NCI-H460 (cell line): ENCODE measurements around the gene VPS4A. TPM values are rescaled to one million over a fixed set of nuclear protein-coding genes. Genes with fewer than 3 reads are reported as not detected.

Experiments
- DNase-seq: peaks from one replicate; pipeline ENCODE4 v3.0.0-alpha.2; 2016; ENCODE audit warnings: low read depth; ENCODE audit errors: extremely low read depth
- total RNA-seq: library from RNA; depleted of rRNA; stranded (reverse); fragments of >200 nt; shearing (Covaris generic); gene quantifications from 2 replicates; pipeline ENCODE4 v1.2.3, GENCODE V29; 2014; rRNA removed

Gene VPS4A
- total RNA-seq, 1 experiment from 2014 or later: 28.4 TPM

- DNase-seq: no peak
Observed at GRCh38 chr16:69363281-69363717, 52.1 kb downstream of the VPS4A start.

GRCh38 chr16:69364088-69364487 lies 52.9 kb downstream of the VPS4A start:
- no peak for DNase-seq

- DNase-seq: no peak
Observed at GRCh38 chr16:69365901-69366300, 54.8 kb downstream of the VPS4A start.

- DNase-seq: no peak
Observed at GRCh38 chr16:69366431-69366830, 55.3 kb downstream of the VPS4A start.

GRCh38 chr16:69367980-69368379 lies 56.8 kb downstream of the VPS4A start:
- DNase-seq: no peak

- DNase-seq: no peak
Observed at GRCh38 chr16:69368866-69369265, 57.7 kb downstream of the VPS4A start.

- DNase-seq: no peak
Observed at GRCh38 chr16:69371564-69371963, 60.4 kb downstream of the VPS4A start.

GRCh38 chr16:69373019-69373418 lies 61.9 kb downstream of the VPS4A start:
- no peak for DNase-seq

Other genes starting within 250 kb of the VPS4A start
- gene HAS3, start 205.7 kb upstream of the VPS4A start, total RNA-seq: not detected in 2 replicates
- gene CHTF8, start 178.8 kb upstream of the VPS4A start, total RNA-seq: 47.6 and 53.4 TPM in 2 replicates
- gene UTP4, start 178.7 kb upstream of the VPS4A start, total RNA-seq: 18.4 and 21.4 TPM in 2 replicates
- 9.6 and 12.0 TPM in 2 replicates for gene SNTB2, start 124.2 kb upstream of the VPS4A start, total RNA-seq
- gene PDF, start 19.2 kb downstream of the VPS4A start, total RNA-seq: 10.1 and 13.5 TPM in 2 replicates
- gene COG8, start 28.2 kb downstream of the VPS4A start, total RNA-seq: 28.2 and 30.4 TPM in 2 replicates
- gene NIP7, start 28.4 kb downstream of the VPS4A start, total RNA-seq: 27.1 and 32.6 TPM in 2 replicates
- 0.82 TPM in 1 of 2 replicates, not detected in the other for gene TMED6, start 40.4 kb downstream of the VPS4A start, total RNA-seq
- 10.4 and 11.1 TPM in 2 replicates for gene TERF2, start 74.7 kb downstream of the VPS4A start, total RNA-seq
- 79.3 and 107 TPM in 2 replicates for gene CYB5B, start 113.3 kb downstream of the VPS4A start, total RNA-seq